ENCODE measurements around the gene OR5T2. TPM values are rescaled to one million over a fixed set of nuclear protein-coding genes. Genes with fewer than 3 reads are reported as not detected.
"Not testable (repeated sequence)": the region's sequence is repeated elsewhere in the genome, so short reads cannot be mapped to it uniquely, and the experiment has no call there.

Gene OR5T2
- total RNA-seq (2014; rRNA removed; shearing (Covaris generic)), result not detected in 2 replicates
- not detected in 2 replicates for polyA plus RNA-seq (2015; cell fraction: cytosol; rRNA removed)
- not detected in 2 replicates for polyA plus RNA-seq (2015; cell fraction: nucleus; rRNA removed)

GRCh38 chr11:56234155-56234554 lies at the start of gene OR5T2:
Gene OR5T2 (minus strand): TSS chr11:56234255. CDS start chr11:56233062, 1,193 bp downstream.
- no peak for DNase-seq (ENCODE audit: low read depth)

DNA sequence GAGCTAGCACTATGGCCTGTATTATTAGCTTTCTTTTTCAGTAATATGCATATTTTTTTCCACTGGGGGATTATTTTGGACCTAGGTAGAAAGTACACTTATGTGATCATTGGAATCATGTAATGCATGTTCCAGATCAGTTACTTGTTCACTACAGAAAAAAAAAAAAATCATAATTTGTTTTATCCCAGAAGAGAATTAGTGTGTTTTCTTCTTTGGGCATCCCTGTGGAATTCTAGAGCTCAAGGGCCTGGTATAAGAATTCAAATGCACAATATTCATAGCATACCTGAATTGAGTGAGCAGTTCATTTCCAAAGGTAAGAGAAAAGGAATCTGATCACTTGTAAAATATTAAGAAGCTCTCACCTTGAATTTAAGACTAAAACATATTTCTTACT lies 39.8 kb upstream of the OR5T2 start, which contains the start of gene OR5T1:
Gene OR5T1, plus strand, starts transcription at position 301 of the 400 bp plus-strand sequence. CDS start 1,485 bp downstream, outside the sequence.
- no peak for DNase-seq (ENCODE audit: low read depth)

DNA sequence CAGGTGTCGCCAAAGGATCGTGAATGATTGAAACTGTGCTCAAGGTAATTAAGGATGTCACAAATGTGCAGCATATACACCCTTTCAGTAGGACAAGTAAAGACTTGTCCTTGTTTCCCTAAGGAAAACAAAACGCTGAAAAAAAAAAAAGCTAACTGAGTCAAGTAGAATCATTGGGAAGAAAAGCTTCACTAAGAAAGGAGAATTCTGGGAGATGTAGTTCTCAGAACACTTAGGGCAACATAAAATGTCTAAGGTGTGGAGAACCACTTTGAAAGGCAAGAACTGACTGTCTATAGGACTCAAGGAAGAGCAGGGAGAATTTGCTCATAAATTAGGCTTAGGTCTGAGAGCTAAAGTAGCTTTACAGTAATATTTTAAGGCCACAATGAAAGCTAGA lies 37.0 kb upstream of the OR5T2 start:
- no peak for DNase-seq (ENCODE audit: low read depth)

GRCh38 chr11:56251954-56252353 lies 17.9 kb upstream of the OR5T2 start, which contains the start of gene OR5T3:
Gene OR5T3 (plus strand): TSS chr11:56252254. CDS start chr11:56252254, 0 bp downstream.
- no peak for DNase-seq (ENCODE audit: low read depth)

GRCh38 chr11:56219735-56220134 lies 14.3 kb downstream of the OR5T2 start:
- not testable (repeated sequence) for DNase-seq (ENCODE audit: low read depth)

DNA sequence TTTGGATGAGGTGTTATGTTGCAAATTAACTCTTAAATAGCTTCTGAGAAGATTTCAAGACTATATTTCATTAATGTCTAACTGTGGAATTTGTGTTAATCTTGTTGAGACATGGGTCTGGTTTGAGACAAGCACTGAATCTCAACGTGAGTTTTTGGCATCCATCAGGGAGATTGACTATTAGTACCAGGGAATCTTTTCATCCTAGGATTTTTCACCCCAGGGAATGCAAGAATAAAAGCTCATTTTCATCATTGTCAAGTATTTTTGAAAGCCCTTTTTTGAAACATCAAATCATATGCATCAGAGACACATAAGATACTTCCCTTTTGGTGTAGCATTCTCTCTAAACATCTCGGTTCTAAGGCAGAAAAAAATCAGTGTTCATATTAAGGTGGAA lies 19.5 kb downstream of the OR5T2 start:
- DNase-seq (ENCODE audit: low read depth), result no peak

DNA sequence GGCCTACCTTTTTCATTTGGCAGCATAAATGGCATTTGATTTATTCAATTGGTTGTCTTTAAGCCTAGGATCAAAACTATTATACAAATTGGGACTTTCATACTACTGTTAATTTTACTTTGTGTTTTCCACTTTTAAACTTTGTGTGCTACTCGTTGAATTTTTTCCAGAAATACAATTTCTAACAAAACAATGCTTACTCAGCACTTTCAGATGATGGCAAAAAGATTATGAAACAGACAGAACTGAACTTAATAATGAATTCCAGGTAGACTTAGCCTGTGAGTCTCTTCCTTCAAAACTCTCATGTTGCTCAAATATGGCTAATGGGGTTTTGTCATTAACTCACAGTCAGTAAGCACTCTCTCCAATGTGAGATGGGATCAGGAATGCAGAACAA lies 26.3 kb downstream of the OR5T2 start:
- no peak for DNase-seq (ENCODE audit: low read depth)

DNA sequence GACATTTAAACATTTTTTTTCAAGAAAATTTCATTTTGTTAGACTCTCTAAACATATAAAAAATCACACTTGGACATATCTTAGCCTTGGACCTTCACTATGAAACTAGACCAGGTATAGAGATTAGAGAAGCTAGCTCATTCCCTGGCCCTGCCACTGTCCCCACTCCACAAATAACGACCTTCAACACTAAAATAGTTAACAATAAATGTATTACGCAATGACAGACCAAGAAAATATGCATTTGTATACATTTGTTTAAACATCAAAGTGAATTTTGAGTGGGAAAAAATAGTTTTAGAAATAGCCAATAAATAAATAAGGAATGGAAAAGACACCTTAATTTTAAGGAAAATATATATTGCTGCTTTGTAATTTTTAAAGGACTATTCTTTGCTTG lies 36.7 kb downstream of the OR5T2 start:
- DNase-seq (ENCODE audit: low read depth), result no peak

DNA sequence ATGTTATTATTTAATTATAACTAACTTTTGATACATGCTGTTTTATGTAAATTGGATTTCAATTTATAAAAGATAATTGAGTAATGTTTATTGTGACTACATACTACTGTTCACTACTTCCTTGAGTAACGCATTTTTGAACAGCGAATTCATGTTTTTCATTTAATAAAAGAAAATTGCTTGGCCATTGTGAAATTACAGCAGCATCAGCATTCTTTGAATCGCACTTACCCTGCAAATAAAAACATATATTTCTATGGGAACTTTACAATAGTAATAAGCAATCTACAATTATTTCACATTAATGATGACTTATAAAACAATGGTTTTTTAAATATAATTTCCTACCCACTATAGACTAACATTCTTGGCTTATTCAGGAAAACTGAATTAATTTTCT lies 37.4 kb downstream of the OR5T2 start:
- no peak for DNase-seq (ENCODE audit: low read depth)

DNA sequence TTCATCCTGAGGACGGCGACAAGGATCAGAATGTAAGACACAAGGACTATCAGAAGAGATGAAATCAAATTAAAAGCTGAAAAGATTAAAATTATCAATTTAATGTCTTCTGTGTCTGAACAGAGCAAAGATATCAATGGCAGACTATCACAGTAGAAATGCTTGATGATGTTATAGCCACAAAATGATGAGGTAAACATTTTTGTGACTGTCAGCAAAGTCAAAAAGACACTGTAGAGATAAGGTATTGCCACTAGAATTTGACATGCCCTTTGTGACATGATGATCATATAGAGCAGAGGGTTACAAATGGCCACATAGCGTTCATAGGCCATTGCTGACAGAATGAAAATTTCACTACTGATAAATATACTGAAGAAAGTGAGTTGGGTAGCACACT lies 45.5 kb downstream of the OR5T2 start:
- DNase-seq (ENCODE audit: low read depth), result no peak

DNA sequence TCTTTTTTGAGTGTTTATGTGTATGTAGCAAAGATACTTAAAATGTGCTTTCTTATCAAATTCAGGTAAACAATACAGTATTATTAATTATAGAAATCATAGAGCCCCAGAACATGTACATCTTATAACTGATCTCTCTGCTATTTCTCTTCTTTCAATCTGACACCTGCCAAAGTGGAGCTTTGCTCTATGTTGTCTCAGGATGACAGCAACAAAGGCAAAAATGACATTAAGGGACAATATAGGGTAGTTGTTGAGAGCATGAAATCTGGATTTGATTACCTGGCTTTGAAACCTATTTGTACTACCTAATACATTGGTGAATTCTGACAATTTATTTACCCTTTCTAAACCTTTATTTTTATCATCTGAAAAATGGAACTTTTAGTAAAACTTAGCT lies 50.6 kb downstream of the OR5T2 start:
- no peak for DNase-seq (ENCODE audit: low read depth)

Other genes starting within 250 kb of the OR5T2 start
- gene OR5F1, start 239.6 kb downstream of the OR5T2 start, total RNA-seq (2014; rRNA removed; shearing (Covaris generic)), result not detected in 2 replicates
- not detected in 2 replicates for gene OR5AS1, start 206.6 kb downstream of the OR5T2 start, total RNA-seq (2014; rRNA removed; shearing (Covaris generic))
- gene OR8I2, start 140.9 kb downstream of the OR5T2 start, total RNA-seq (2014; rRNA removed; shearing (Covaris generic)), result not detected in 2 replicates
- not detected in 2 replicates for gene OR8H2, start 130.6 kb downstream of the OR5T2 start, total RNA-seq (2014; rRNA removed; shearing (Covaris generic))
- not detected in 2 replicates for gene OR8H3, start 111.9 kb downstream of the OR5T2 start, total RNA-seq (2014; rRNA removed; shearing (Covaris generic))
- gene OR8J3, start 94.1 kb downstream of the OR5T2 start, total RNA-seq (2014; rRNA removed; shearing (Covaris generic)), result not detected in 2 replicates
- not detected in 2 replicates for gene OR8K5, start 73.9 kb downstream of the OR5T2 start, total RNA-seq (2014; rRNA removed; shearing (Covaris generic))
- gene OR5J2, start 57.6 kb downstream of the OR5T2 start, total RNA-seq (2014; rRNA removed; shearing (Covaris generic)), result not detected in 2 replicates
- not detected in 2 replicates for gene OR5T3, start 18.0 kb upstream of the OR5T2 start, total RNA-seq (2014; rRNA removed; shearing (Covaris generic))
- gene OR5T1, start 39.9 kb upstream of the OR5T2 start, total RNA-seq (2014; rRNA removed; shearing (Covaris generic)), result not detected in 2 replicates
- not detected in 2 replicates for gene OR8H1, start 58.0 kb upstream of the OR5T2 start, total RNA-seq (2014; rRNA removed; shearing (Covaris generic))
- not detected in 2 replicates for gene OR8K3, start 80.9 kb upstream of the OR5T2 start, total RNA-seq (2014; rRNA removed; shearing (Covaris generic))
- not detected in 2 replicates for gene OR8K1, start 111.8 kb upstream of the OR5T2 start, total RNA-seq (2014; rRNA removed; shearing (Covaris generic))
- not detected in 2 replicates for gene OR8J1, start 120.0 kb upstream of the OR5T2 start, total RNA-seq (2014; rRNA removed; shearing (Covaris generic))
- gene OR8U1, start 141.4 kb upstream of the OR5T2 start, total RNA-seq (2014; rRNA removed; shearing (Covaris generic)), result not detected in 2 replicates
- not detected in 2 replicates for gene OR5AL1, start 178.4 kb upstream of the OR5T2 start, total RNA-seq (2014; rRNA removed; shearing (Covaris generic))
- not detected in 2 replicates for gene OR5M3, start 239.1 kb upstream of the OR5T2 start, total RNA-seq (2014; rRNA removed; shearing (Covaris generic))

Data from HT1080 (cell line).